Smooth muscle cell of trachea (primary cell): ENCODE results near the gene SLC5A1. TPM values are rescaled to one million over a fixed set of nuclear protein-coding genes. Genes with fewer than 3 reads are reported as not detected.

Source experiments
- total RNA-seq: library from RNA; depleted of rRNA; stranded (reverse); fragments of >200 nt; gene quantifications from 2 replicates; pipeline ENCODE4 v1.2.1, GENCODE V29; 2014

Gene SLC5A1
- total RNA-seq = not detected in 2 replicates

GRCh38 chr22:32042924-32043323, at the start of gene SLC5A1:
TSS of gene SLC5A1 (plus strand) at chr22:32043261. CDS start at chr22:32043282, 21 bp downstream.

GRCh38 chr22:32158712-32159533, 115.9 kb downstream of the SLC5A1 start, which contains the start of gene C22orf42:
TSS of gene C22orf42 (minus strand) at chr22:32159303. CDS start at chr22:32159215, 88 bp downstream.

Other genes with a start within 250 kb of the SLC5A1 start
- gene YWHAH, start 98.7 kb upstream of the SLC5A1 start, total RNA-seq = 91.8 and 106 TPM in 2 replicates
- gene C22orf42, start 116.0 kb downstream of the SLC5A1 start, total RNA-seq = not detected in 2 replicates
- gene RFPL2, start 161.8 kb downstream of the SLC5A1 start, total RNA-seq = not detected in 2 replicates
- gene SLC5A4, start 212.1 kb downstream of the SLC5A1 start, total RNA-seq = under 0.01 TPM in 1 of 2 replicates, not detected in the other